ENCODE measurements around the gene TMEM139.

GRCh38 chr7:143327903-143328302, 43.1 kb downstream of the TMEM139 start:
- TF ChIP-seq CTCF (IDR thresholded peaks at IDR 0.05; ENCODE audit: borderline replicate concordance, extremely low read depth, low read length, poor library complexity, severe bottlenecking) = no peak
- no peak for TF ChIP-seq EZH2 (IDR thresholded peaks at IDR 0.05; ENCODE audit: borderline replicate concordance, low read depth, low read length, severe bottlenecking)
